GM08714 (cell line): ENCODE data around the gene GMCL2.

Experiments
- H3K4me3 ChIP-seq: fragments of 200-500 bp; sonication (Bioruptor generic); 2 replicates; pipeline ENCODE4 v1.5.1; 2014; ENCODE audit warnings: mild to moderate bottlenecking, low read length, inconsistent platforms
- ZNF274 ChIP-seq: IDR thresholded peaks from 2 replicates; pipeline ENCODE4 v1.6.1; 2012; ENCODE audit warnings: mild to moderate bottlenecking, low read depth, low read length

The GMCL2 gene

DNA sequence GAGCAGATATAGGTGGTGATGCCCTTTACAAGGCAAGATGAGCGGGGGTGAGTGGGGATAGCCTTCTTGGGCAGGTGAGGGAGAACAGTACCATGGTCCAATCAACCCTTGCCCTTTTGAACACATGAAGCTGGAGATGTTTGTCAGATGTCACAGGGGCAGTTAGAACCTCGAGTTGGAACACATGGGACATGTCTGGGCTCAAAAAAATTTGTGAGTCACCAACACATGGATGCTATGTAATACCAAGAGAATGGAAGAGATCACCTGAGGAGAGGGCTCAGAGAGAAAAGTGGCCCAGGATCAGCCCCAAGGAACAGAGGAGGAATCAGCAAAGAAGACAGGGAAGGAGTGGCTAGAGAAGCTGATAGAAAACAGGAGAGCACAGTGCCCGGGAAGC lies 40.8 kb upstream of the GMCL2 start:
- no peak overlapping the region for H3K4me3 ChIP-seq
- TF ChIP-seq ZNF274, result no peak

DNA sequence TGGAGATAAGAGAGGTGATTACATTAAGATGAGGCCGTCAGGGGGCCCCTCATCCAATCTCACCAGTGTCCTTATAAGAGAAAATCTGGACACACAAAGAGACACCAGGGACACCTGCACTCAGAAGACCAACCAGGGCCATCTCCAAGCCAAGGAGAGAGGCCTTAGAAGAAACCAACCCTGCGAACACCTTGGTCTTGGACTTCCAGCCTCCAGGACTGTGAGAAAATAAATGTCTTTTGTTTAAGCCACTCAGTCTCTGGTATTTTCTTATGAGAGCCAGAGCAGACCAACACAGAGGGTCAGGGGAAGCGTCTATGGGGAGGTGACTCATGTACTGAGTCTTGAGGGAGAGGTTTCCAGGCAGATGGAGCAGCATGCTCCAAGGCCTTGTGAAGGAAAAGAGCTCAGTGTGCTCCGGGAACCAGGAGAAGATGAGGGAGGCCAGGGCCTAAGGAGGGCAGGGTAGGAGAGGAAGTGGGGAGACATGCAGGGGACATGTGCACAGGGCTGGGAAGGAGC lies 40.0 kb upstream of the GMCL2 start:
- H3K4me3 ChIP-seq, result no peak overlapping the region
- TF ChIP-seq ZNF274, result no peak

DNA sequence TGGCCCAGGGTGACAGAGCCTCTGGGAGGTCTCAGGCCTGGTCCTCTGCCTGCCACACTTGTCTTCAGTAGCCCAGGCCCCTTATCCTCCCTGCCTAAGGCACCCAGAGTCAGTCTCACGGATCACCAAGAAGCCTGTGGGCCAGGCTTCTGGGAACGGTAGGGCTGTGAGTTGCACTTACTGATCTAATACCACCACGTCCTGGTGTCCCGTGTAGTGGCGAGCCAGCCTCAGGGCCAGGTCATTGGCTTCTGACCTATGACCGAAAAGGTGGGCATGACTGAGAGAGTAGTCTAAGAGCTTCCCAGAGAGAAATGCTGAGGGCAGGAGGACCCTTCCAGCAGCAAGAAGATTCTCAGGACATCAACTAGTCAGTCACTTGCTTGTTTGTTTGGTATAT lies 38.0 kb upstream of the GMCL2 start:
- no peak for TF ChIP-seq ZNF274
- H3K4me3 ChIP-seq, result no peak overlapping the region

GRCh38 chr5:178224403-178224802 lies 37.2 kb upstream of the GMCL2 start:
- H3K4me3 ChIP-seq, result no peak overlapping the region
- no peak for TF ChIP-seq ZNF274

GRCh38 chr5:178223828-178224335 lies 36.7 kb upstream of the GMCL2 start:
- no peak overlapping the region for H3K4me3 ChIP-seq
- no peak for TF ChIP-seq ZNF274

DNA sequence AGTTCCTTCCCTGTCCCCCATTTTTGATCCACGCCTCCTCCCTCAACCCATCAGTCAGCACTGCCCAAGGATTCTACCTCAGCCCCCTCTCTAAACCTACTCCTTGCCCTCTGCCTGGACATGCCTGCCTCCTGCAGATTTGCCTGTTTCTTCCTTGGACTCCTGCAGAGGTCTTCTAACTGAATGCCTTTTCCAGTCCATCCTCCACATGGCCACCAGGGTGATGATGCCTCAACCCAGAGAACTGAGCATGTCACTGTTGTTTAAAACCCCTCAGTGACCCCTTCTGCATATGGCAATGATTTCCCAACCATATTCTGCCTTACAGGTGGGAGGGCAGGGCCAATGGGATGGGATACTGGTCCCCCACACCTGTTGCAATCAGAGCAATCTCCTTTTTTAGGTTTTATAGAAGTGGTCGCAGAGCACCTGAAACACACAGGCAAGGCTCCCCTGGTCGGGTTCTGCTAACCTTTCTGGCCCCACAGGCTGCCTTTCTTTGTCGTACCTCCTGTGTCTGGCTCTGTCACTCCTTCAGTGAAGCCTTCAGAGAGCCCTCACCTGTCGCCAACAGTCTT lies 36.1 kb upstream of the GMCL2 start:
- no peak overlapping the region for H3K4me3 ChIP-seq
- TF ChIP-seq ZNF274, result no peak

DNA sequence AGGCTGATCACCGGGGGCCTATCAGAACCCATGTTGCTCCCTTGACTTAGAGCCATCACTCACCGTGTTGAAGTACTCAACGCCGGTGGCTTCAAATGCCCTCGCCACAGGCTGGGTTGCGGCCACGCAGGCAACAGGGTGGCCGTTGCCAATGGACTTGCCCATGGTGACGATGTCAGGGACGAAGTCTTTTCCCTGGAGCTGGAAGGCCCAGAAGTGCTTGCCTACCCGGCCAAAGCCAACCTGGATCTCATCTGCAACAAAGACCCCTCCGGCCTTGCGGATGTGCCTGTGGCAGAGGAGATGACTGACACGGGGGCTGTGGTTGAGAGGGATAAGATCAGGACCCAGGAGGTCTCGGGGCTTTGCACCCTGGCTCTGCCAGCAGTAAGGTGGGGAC lies 35.1 kb upstream of the GMCL2 start:
- H3K4me3 ChIP-seq, result no peak overlapping the region
- TF ChIP-seq ZNF274, result no peak

DNA sequence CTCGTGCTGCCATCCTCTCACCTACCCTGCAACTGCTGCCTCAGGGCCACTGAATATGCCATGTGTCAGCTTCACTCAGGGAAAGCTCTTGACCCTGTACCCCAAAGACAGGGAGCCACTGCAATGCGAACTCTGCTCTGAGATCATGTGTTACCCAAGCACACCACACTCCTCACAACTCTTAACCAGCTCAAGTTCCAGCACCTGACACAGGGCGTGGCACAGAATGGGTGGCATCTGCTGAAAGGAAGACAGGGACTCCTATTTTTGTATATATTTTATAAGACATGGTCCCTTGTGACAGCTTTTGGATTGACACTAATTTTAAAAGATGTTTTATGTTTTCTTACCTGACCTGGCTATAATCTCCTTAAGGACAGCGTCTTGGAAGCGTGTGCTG lies 34.7 kb upstream of the GMCL2 start:
- no peak for TF ChIP-seq ZNF274
- H3K4me3 ChIP-seq, result no peak overlapping the region

- TF ChIP-seq ZNF274, result no peak
Measured at GRCh38 chr5:178221282-178221681, 34.1 kb upstream of the GMCL2 start.

GRCh38 chr5:178218827-178219226 lies 31.7 kb upstream of the GMCL2 start:
- no peak overlapping the region for H3K4me3 ChIP-seq
- no peak for TF ChIP-seq ZNF274

More at GRCh38 chr5:178221282-178221681, 34.1 kb upstream of the GMCL2 start:
- no peak overlapping the region for H3K4me3 ChIP-seq

DNA sequence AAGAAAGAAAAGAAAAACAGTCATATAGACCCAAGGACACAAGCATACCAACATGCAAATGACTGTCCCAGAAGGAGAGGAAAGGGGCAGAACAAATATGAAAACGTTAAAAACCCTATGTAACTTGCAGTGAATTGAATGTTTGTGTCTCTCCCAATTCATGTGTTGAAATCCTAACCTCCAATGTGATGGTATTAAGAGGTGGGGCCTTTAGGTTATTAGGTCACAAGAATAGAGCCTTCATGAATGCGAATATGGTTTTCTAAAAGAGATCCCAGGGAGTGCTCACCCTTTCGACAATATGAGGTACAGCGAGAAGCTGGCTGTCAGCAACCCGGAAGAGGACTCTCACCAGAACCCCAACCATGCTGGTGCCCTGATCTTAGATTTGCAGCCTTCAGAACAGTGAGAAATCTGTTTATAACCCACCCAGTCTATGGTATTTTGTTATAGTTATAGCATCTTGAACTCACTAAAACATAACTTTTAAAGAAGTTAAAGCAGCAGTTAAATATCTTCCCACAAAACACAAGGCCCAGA lies 31.1 kb upstream of the GMCL2 start:
- TF ChIP-seq ZNF274, result no peak
- H3K4me3 ChIP-seq, result no peak overlapping the region

- no peak overlapping the region for H3K4me3 ChIP-seq
- TF ChIP-seq ZNF274, result no peak
Measured at GRCh38 chr5:178216779-178217178, 29.6 kb upstream of the GMCL2 start.

DNA sequence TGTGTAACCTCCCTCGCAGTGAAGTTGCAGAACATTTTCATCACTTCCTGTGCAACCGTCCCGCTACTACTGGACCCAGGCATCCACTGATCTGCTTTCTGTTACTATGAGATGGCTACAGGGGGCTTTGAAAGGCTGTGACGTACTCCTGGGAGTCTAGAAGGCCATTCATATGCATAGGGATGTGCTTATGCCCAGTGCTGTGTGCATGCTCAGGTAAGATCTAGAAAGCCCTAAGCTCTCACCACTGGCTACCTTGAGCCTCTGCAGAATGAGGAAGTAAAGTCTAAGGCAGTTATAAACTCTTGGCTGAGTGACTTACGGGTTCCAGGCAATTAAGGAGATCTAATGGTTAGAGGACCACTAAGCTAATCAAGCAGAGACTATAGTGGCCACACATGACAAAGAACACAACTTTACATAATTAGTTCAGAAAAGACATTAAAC lies 28.9 kb upstream of the GMCL2 start:
- H3K4me3 ChIP-seq, result no peak overlapping the region
- no peak for TF ChIP-seq ZNF274

- no peak for TF ChIP-seq ZNF274
Measured at GRCh38 chr5:178215280-178216002, 28.3 kb upstream of the GMCL2 start.

More at GRCh38 chr5:178215280-178216002, 28.3 kb upstream of the GMCL2 start:
- H3K4me3 ChIP-seq, result no peak overlapping the region
